Neural cell (in vitro differentiated cells): Measurements from ENCODE around the gene MAML2.
"Not testable (repeated sequence)": the region's sequence is repeated elsewhere in the genome, so short reads cannot be mapped to it uniquely, and the experiment has no call there.

ENCODE experiments used
- CTCF ChIP-seq: fragments of 450-650 bp; IDR thresholded peaks from 2 replicates; pipeline ENCODE4 v1.5.1; 2014; ENCODE audit warnings: antibody characterized with exemption, mild to moderate bottlenecking, moderate library complexity; ENCODE audit not compliant: poor library complexity, severe bottlenecking
- EP300 ChIP-seq: fragments of 450-650 bp; conservative IDR thresholded peaks from 2 replicates; pipeline ENCODE4 v1.6.1; 2014; ENCODE audit warnings: antibody characterized with exemption, mild to moderate bottlenecking, moderate library complexity; ENCODE audit not compliant: poor library complexity, severe bottlenecking
- EZH2 ChIP-seq: fragments of 200-600, 300-800 bp; shearing (Covaris generic), sonication (generic); IDR thresholded peaks from 2 replicates; pipeline ENCODE4 v1.6.1; 2014; ENCODE audit warnings: antibody characterized with exemption, low read length, borderline replicate concordance, mild to moderate bottlenecking; ENCODE audit not compliant: insufficient read depth, poor library complexity, severe bottlenecking
- POLR2AphosphoS5 ChIP-seq: IDR thresholded peaks from 2 replicates; pipeline ENCODE4 v1.6.1; 2012
- RAD21 ChIP-seq: fragments of 450-650 bp; conservative IDR thresholded peaks from 2 replicates; pipeline ENCODE4 v1.6.1; 2014; ENCODE audit warnings: antibody characterized with exemption, mild to moderate bottlenecking, moderate library complexity
- TAF1 ChIP-seq: IDR thresholded peaks from 2 replicates; pipeline ENCODE4 v1.6.1; 2012; ENCODE audit warnings: low read depth

- TF ChIP-seq TAF1, CTCF, RAD21, EP300, POLR2AphosphoS5, EZH2: not testable (repeated sequence)
Measured at GRCh38 chr11:96285985-96286384, 57.0 kb downstream of the MAML2 start.
